HG02571 (cell line): ENCODE measurements around the gene PLEKHA6.

ENCODE experiments used
- ATAC-seq: cut with Tn5 transposase; IDR thresholded peaks from one replicate; pipeline ENCODE4 v1.9.1; 2021; ENCODE audit warnings: mild to moderate bottlenecking, moderate library complexity; ENCODE audit not compliant: unreplicated experiment

PLEKHA6 gene

GRCh38 chr1:204169858-204170257 lies 189.9 kb downstream of the PLEKHA6 start:
- no peak for ATAC-seq
